Right cardiac atrium (tissue), 5 donors: ENCODE measurements around the gene INO80C. TPM values are rescaled to one million over a fixed set of nuclear protein-coding genes. Genes with fewer than 3 reads are reported as not detected.

Source experiments
- ATAC-seq, 2 donors: fragments of 200-7000 bp; cut with Tn5 transposase; one replicate each; pipeline versions ENCODE4 v1.8.0 to v1.9.1; 2020; ENCODE audit warnings: moderate library complexity in 2 of 2, mild to moderate bottlenecking in 1 of 2
- DNase-seq, 3 donors: peaks; one replicate each; pipeline ENCODE4 v3.0.0-alpha.2; 2020
- H3K27ac ChIP-seq: one replicate; pipeline ENCODE4 v1.5.1; 2013; ENCODE audit warnings: mild to moderate bottlenecking, low read length, control low read depth, moderate library complexity
- H3K27me3 ChIP-seq: one replicate; pipeline ENCODE4 v1.6.1; 2013; ENCODE audit not compliant: control insufficient read depth, insufficient read depth
- H3K4me1 ChIP-seq: one replicate; pipeline ENCODE4 v1.6.1; 2013; ENCODE audit warnings: low read length; ENCODE audit not compliant: control insufficient read depth, insufficient read depth
- H3K4me3 ChIP-seq: one replicate; pipeline ENCODE4 v1.5.1; 2013; ENCODE audit warnings: low read length, control low read depth
- H3K9me3 ChIP-seq: one replicate; pipeline ENCODE4 v1.6.1; 2013; ENCODE audit warnings: low read length; ENCODE audit not compliant: control insufficient read depth
- WGBS: extraction: QIAGEN DNeasy Blood & Tissue Kit; methylation state at CpG from one replicate; pipeline ENCODE4 v1.1.7; 2013; 5-methylcytosine and 5-hydroxymethylcytosine counted together
- intact Hi-C, 4 donors: fragments of 100-400 bp; cut with DNase I; formaldehyde crosslinking; loops; one replicate each; pipeline versions ENCODE4 v1.11.0 to v1.14.0; 2022 to 2023
- polyA plus RNA-seq: library from polyadenylated mRNA; stranded (reverse); fragments of 200-250 nt; gene quantifications from one replicate; pipeline ENCODE4 v1.2.3, GENCODE V29; 2013
- total RNA-seq, 4 donors: library from RNA; stranded (reverse); fragmentation: NEBNext Ultra II Directional; extraction: Animal tissue kit (Norgen Biotek cat#: 25700); gene quantifications; one replicate each; pipeline ENCODE4 v1.2.1, GENCODE V29; 2021
- donor health status: healthy with polysubstance abuse.
- donor health status: DM: no; HTN: yes; CAD: no.
- donor health status: DM: no; HTN: no; CAD: no.
- donor health status: DM: no; HTN: yes; CAD: no; lungs with severe emphysema.
- donor health status: DM: yes; HTN: yes; CAD: no.

INO80C gene
- total and polyA plus RNA-seq, 5 donors, result 25.4 to 36.1 (median 26.5) TPM

- DNase-seq (no peak), ATAC-seq (no peak)
- Histone ChIP-seq H3K4me1 (peaks cover 2% of the 10 kb centered on the region), H3K27me3 (no peaks in the 10 kb centered on the region), H3K9me3 (no peaks in the 10 kb centered on the region), H3K4me3 (no peak overlapping the region), H3K27ac (no peak overlapping the region)
- 98% methylated on average over 1 of the region's 1 CpG for WGBS
- intact Hi-C loops, result no loop called here
Observed at GRCh38 chr18:35473562-35473961, 24.2 kb downstream of the INO80C start.

GRCh38 chr18:35470435-35470834 lies 27.3 kb downstream of the INO80C start:
- WGBS, result 88% methylated on average over 6 of the region's 6 CpGs
- Histone ChIP-seq H3K4me1 (no peaks in the 10 kb centered on the region), H3K27me3 (no peaks in the 10 kb centered on the region), H3K27ac (no peak overlapping the region), H3K9me3 (no peaks in the 10 kb centered on the region), H3K4me3 (no peak overlapping the region)
- intact Hi-C loops, result no loop called here
- ATAC-seq (peak in 1 of 2 donors; percentile 21), DNase-seq (no peak)

DNA sequence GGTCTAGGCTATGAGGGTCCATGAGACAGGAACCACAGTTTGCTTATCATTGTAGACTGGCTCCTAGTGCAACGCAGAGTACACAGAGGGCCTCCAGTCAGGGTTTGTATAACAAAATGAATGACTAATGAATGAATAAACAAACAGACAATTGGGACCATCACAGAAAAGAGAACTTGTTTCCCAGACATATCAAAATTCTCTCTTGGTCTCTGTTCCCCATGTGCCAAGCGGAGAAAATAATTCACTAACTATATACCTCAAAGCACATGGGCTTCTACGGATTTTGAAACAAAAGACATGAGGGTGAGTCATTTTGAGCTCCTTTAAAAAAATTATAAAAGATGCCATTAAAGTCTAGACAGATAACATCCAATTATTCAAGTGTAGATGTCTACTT lies 28.0 kb downstream of the INO80C start:
- WGBS, result 91% methylated on average over 3 of the region's 3 CpGs

GRCh38 chr18:35468711-35469110 lies 29.0 kb downstream of the INO80C start:
- H3K4me1 ChIP-seq, result no peaks in the 10 kb centered on the region
- H3K27ac ChIP-seq, result no peak overlapping the region

More for the DNA sequence above, 28.0 kb downstream of the INO80C start:
- H3K4me1 ChIP-seq, result no peaks in the 10 kb centered on the region
- H3K4me3 ChIP-seq, result no peak overlapping the region
- intact Hi-C loops, result loop anchor here in 1 of 4 donors (10.0 kb wide), 1 partner anchor 45 kb away; no protein-coding TSS in a partner anchor
- H3K27ac ChIP-seq, result no peak overlapping the region
- H3K27me3 ChIP-seq, result no peaks in the 10 kb centered on the region
- ATAC-seq, result no peak
- DNase-seq, result no peak
- no peaks in the 10 kb centered on the region for H3K9me3 ChIP-seq

GRCh38 chr18:35467624-35468016 lies 30.1 kb downstream of the INO80C start:
- no peak for ATAC-seq
- no peaks in the 10 kb centered on the region for H3K27me3 ChIP-seq
- no peaks in the 10 kb centered on the region for H3K9me3 ChIP-seq
- WGBS, result 68% methylated on average over 4 of the region's 4 CpGs
- DNase-seq, result no peak
- H3K27ac ChIP-seq, result no peak overlapping the region
- H3K4me3 ChIP-seq, result no peak overlapping the region
- intact Hi-C loops, result loop anchor here in 1 of 4 donors (10.0 kb wide), 1 partner anchor 47 kb away; no protein-coding TSS in a partner anchor
- H3K4me1 ChIP-seq, result peaks cover 3% of the 10 kb centered on the region

More at GRCh38 chr18:35468711-35469110, 29.0 kb downstream of the INO80C start:
- Histone ChIP-seq H3K27me3 (no peaks in the 10 kb centered on the region), H3K9me3 (no peaks in the 10 kb centered on the region), H3K4me3 (no peak overlapping the region)
- intact Hi-C loops, result loop anchor here in 1 of 4 donors (10.0 kb wide), 1 partner anchor 46 kb away; no protein-coding TSS in a partner anchor
- ATAC-seq (no peak), DNase-seq (no peak)
- 93% methylated on average over 2 of the region's 2 CpGs for WGBS

DNA sequence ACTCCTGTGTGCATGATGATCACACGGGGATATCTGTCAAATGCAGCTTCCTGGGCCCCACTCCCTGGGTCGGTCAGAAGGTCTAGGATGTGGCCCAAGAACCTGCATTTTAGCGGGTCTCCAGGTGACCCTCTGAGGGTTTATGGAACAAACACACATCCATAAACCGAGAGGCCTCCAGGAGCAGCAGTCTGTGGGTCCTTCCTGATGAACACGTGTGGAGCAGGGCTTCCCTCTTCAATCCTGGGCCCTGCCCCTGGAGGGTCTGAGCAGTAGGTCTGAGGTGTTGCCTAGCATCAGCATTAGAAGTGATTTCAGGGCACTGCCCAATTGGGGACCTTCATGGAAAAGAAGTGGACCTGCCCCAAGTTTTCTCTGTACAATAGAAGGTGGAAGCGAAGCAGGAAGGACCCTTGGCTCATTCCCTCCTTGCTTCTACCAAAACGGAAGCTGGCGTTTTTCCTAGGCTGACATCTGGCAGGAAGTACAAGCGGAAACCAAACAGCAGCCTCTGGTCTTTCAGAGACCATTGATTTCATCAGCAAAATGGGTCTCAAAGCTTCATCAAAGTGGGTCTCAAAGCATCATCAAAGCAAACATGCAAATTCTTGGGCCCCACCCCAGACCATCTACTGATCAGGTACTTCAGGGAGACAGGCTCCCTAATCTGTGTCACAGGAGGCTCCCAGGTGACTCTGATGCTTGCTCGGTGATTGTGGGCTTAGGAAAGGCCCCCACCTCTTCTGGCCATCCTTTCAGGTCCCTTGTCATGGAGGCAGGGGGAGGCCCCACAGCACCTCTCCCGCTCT lies 30.7 kb downstream of the INO80C start:
- H3K4me1 ChIP-seq, result peaks cover 3% of the 10 kb centered on the region

DNA sequence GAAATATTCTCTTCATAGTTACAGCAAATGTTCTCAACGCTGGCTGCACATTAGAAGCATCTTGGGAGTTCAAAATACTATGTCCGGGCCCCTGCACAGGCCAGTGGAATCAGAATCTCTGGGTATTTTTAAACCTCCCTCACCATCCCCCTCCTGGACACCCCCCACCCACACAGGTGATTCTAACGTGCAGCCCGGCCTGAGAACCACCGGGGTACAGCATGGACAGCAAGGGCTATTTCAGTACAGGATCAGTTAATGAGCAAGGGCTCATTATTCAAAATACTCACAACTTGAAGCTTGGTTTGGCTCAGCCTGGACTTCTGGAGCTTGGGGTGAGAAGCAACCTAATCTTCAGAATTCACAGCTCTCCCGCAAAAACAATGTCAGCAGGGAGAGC lies 31.4 kb downstream of the INO80C start:
- H3K4me3 ChIP-seq, result no peak overlapping the region
- H3K4me1 ChIP-seq, result peaks cover 3% of the 10 kb centered on the region
- intact Hi-C loops, result loop anchor here in 1 of 4 donors (10.0 kb wide), 1 partner anchor 48 kb away; no protein-coding TSS in a partner anchor
- 79% methylated on average over 6 of the region's 6 CpGs for WGBS
- H3K9me3 ChIP-seq, result no peaks in the 10 kb centered on the region
- no peak overlapping the region for H3K27ac ChIP-seq
- DNase-seq, result no peak
- no peaks in the 10 kb centered on the region for H3K27me3 ChIP-seq
- no peak for ATAC-seq

More for the DNA sequence above, 30.7 kb downstream of the INO80C start:
- ATAC-seq, result peak; percentile 38 to 61
- no peak overlapping the region for H3K4me3 ChIP-seq
- H3K9me3 ChIP-seq, result no peaks in the 10 kb centered on the region
- 66% methylated on average over 11 of the region's 11 CpGs for WGBS
- intact Hi-C loops, result loop anchor here in 1 of 4 donors (10.0 kb wide), 1 partner anchor 48 kb away; no protein-coding TSS in a partner anchor
- DNase-seq, result no peak
- H3K27me3 ChIP-seq, result no peaks in the 10 kb centered on the region
- H3K27ac ChIP-seq, result no peak overlapping the region

DNA sequence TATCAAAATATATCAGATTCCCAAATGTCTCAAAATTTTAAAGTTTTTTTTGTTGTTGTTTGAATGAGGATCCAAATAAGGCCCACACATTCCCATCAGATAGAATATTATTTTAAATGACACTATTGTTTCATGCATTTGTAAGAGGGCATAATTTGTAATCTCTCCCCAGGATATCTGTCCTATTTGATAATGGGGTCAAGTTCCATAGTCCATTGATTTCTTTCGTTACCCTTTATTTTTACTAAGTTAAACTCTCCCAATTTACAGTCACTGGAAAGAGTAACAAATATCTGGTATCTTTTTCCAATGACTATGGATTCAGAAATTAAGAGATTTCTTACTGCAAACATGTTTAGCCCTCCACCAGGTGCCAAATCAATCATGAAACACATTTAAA lies 32.4 kb downstream of the INO80C start:
- Histone ChIP-seq H3K27me3 (no peaks in the 10 kb centered on the region), H3K4me3 (no peak overlapping the region), H3K4me1 (peaks cover 3% of the 10 kb centered on the region), H3K27ac (no peak overlapping the region), H3K9me3 (no peaks in the 10 kb centered on the region)
- 83% methylated on average over 1 of the region's 1 CpG for WGBS
- DNase-seq, result no peak
- intact Hi-C loops, result loop anchor here in 1 of 4 donors (10.0 kb wide), 1 partner anchor 49 kb away; no protein-coding TSS in a partner anchor
- no peak for ATAC-seq

DNA sequence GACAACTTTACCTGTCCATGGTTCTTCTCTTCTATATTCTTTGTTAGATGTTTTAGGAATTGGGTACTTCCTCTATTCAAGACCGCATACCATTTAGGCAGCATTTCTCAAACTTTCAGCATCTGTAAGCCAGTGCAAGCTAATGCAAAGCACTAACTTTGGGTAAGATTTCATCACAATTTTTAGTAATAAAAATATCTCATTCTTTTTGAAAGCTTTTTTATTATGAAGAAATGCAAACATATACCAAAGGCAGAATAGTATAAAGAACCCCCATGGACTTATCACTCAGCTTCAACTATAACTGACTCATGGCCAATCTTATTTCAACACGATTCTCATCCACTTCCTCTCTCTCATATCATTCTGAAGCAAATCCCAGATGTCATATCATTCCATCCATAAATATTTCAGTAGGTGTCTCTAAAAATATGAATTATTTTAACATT lies 32.9 kb downstream of the INO80C start:
- WGBS, result 67% methylated on average over 2 of the region's 2 CpGs
- H3K4me1 ChIP-seq, result peaks cover 3% of the 10 kb centered on the region
- intact Hi-C loops, result loop anchor here in 1 of 4 donors (10.0 kb wide), 1 partner anchor 50 kb away; no protein-coding TSS in a partner anchor
- ATAC-seq (no peak), DNase-seq (no peak)
- no peaks in the 10 kb centered on the region for H3K9me3 ChIP-seq
- no peak overlapping the region for H3K4me3 ChIP-seq
- H3K27ac ChIP-seq, result no peak overlapping the region
- no peaks in the 10 kb centered on the region for H3K27me3 ChIP-seq

GRCh38 chr18:35463827-35464226 lies 33.9 kb downstream of the INO80C start:
- Histone ChIP-seq H3K4me3 (no peak overlapping the region), H3K4me1 (peaks cover 6% of the 10 kb centered on the region)
- no peak for ATAC-seq

DNA sequence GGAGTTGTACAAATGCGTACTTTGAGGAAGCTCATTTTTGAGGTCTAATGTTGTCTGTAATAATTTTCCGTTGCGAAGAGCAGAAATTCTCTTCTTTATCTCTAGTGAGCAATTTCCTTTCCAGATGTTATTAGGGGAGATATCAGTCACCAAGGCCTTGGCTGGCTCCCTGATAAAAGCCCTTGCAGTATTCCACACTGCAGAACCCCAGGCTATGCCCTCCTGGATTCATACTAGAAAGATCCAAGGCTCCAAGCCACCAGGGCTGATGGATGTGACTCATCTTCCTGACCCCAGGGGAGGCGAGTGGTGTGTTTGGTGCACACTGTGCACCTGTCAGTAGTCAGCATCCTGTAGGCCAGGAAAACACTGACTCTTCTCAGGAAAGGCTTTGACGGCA lies 34.7 kb downstream of the INO80C start:
- Histone ChIP-seq H3K27ac (peak overlapping the region; percentile 29), H3K27me3 (no peaks in the 10 kb centered on the region), H3K4me1 (peaks cover 9% of the 10 kb centered on the region), H3K4me3 (no peak overlapping the region), H3K9me3 (no peaks in the 10 kb centered on the region)
- WGBS, result 39% methylated on average over 5 of the region's 5 CpGs
- DNase-seq (peak in 1 of 3 donors; percentile 30), ATAC-seq (peak; percentile 28 to 77)
- intact Hi-C loops, result loop anchor here in 1 of 4 donors (10.0 kb wide), 1 partner anchor 52 kb away; no protein-coding TSS in a partner anchor

More at GRCh38 chr18:35463827-35464226, 33.9 kb downstream of the INO80C start:
- Histone ChIP-seq H3K9me3 (no peaks in the 10 kb centered on the region), H3K27ac (no peak overlapping the region), H3K27me3 (no peaks in the 10 kb centered on the region)
- intact Hi-C loops, result loop anchor here in 1 of 4 donors (10.0 kb wide), 1 partner anchor 51 kb away; no protein-coding TSS in a partner anchor
- no peak for DNase-seq
- WGBS, result 65% methylated on average over 4 of the region's 4 CpGs
